Cardiac muscle cell (in vitro differentiated cells and primary cell): ENCODE data around the gene RNASE11. TPM values are rescaled to one million over a fixed set of nuclear protein-coding genes. Genes with fewer than 3 reads are reported as not detected.

Experiments
- DNase-seq, 2 donors: peaks; one replicate each; pipeline versions ENCODE4 v3.0.0 to v3.0.0-alpha.2; 2010 to 2017; ENCODE audit warnings: low read depth in 1 of 2, low spot score in 1 of 2
- H3K27ac ChIP-seq: fragments of 200-600 bp; sonication (generic); 2 replicates; pipeline ENCODE4 v1.5.1; 2016
- H3K27me3 ChIP-seq: fragments of 200-600 bp; sonication (generic); 2 replicates; pipeline ENCODE4 v1.6.0; 2016; ENCODE audit warnings: control low read depth
- H3K36me3 ChIP-seq: fragments of 200-600 bp; sonication (generic); 2 replicates; pipeline ENCODE4 v1.5.1; 2016; ENCODE audit warnings: control low read depth
- H3K4me1 ChIP-seq: fragments of 200-600 bp; sonication (generic); 2 replicates; pipeline ENCODE4 v1.8.1; 2017; ENCODE audit warnings: low read depth, mild to moderate bottlenecking, mixed run types
- H3K4me3 ChIP-seq: fragments of 200-600 bp; sonication (generic); 2 replicates; pipeline ENCODE4 v1.5.1; 2016; ENCODE audit warnings: mild to moderate bottlenecking
- H3K9me3 ChIP-seq: fragments of 200-600 bp; sonication (generic); 2 replicates; pipeline ENCODE4 v1.5.1; 2017; ENCODE audit warnings: low read depth, mild to moderate bottlenecking, control low read depth
- polyA plus RNA-seq: library from polyadenylated mRNA; unstranded; fragments of >200 nt; fragmentation: Nextera tagmentation; extraction: Ambion mirVana; gene quantifications from 2 replicates; pipeline ENCODE4 v1.2.1, GENCODE V29; 2016
- total RNA-seq: library from RNA; depleted of rRNA; stranded (reverse); fragments of >200 nt; gene quantifications from 2 replicates; pipeline ENCODE4 v1.2.3, GENCODE V29; 2016
- TF ChIP-seq, protein P1 (sequence below): IDR thresholded peaks from 2 replicates; pipeline ENCODE4 v1.5.1; 2012; ENCODE audit warnings: low read depth, mild to moderate bottlenecking, low read length

The RNASE11 gene
- total and polyA plus RNA-seq, 2 experiments from 2014 or later, result not detected

DNA sequence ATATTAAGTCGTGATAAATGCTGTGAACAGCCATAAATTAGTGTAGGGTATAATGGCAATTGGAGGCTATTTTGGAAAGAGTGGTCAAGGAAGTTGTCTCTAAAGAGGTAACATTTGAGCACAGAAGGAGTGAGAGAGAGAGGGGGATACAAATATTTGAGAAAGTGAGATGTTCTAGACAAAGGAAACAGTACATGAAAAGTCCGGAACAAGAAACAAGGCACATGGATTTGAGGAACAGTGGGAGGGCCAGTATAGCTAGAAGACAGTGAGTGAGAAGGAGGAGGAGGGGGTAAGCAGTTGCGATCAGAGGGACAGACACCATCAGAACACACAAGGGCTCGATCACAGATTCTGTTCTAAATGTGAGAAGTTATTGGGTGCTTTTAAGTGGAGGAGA is 23.5 kb upstream of the RNASE11 start:
- Histone ChIP-seq H3K4me1 (peaks cover 5% of the 10 kb centered on the region), H3K27ac (no peak overlapping the region), H3K9me3 (no peaks in the 10 kb centered on the region), H3K27me3 (no peaks in the 10 kb centered on the region), H3K36me3 (no peaks in the 10 kb centered on the region), H3K4me3 (no peak overlapping the region)
- TF ChIP-seq, protein P1, sequence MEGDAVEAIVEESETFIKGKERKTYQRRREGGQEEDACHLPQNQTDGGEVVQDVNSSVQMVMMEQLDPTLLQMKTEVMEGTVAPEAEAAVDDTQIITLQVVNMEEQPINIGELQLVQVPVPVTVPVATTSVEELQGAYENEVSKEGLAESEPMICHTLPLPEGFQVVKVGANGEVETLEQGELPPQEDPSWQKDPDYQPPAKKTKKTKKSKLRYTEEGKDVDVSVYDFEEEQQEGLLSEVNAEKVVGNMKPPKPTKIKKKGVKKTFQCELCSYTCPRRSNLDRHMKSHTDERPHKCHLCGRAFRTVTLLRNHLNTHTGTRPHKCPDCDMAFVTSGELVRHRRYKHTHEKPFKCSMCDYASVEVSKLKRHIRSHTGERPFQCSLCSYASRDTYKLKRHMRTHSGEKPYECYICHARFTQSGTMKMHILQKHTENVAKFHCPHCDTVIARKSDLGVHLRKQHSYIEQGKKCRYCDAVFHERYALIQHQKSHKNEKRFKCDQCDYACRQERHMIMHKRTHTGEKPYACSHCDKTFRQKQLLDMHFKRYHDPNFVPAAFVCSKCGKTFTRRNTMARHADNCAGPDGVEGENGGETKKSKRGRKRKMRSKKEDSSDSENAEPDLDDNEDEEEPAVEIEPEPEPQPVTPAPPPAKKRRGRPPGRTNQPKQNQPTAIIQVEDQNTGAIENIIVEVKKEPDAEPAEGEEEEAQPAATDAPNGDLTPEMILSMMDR, result no peak
- no peak for DNase-seq

DNA sequence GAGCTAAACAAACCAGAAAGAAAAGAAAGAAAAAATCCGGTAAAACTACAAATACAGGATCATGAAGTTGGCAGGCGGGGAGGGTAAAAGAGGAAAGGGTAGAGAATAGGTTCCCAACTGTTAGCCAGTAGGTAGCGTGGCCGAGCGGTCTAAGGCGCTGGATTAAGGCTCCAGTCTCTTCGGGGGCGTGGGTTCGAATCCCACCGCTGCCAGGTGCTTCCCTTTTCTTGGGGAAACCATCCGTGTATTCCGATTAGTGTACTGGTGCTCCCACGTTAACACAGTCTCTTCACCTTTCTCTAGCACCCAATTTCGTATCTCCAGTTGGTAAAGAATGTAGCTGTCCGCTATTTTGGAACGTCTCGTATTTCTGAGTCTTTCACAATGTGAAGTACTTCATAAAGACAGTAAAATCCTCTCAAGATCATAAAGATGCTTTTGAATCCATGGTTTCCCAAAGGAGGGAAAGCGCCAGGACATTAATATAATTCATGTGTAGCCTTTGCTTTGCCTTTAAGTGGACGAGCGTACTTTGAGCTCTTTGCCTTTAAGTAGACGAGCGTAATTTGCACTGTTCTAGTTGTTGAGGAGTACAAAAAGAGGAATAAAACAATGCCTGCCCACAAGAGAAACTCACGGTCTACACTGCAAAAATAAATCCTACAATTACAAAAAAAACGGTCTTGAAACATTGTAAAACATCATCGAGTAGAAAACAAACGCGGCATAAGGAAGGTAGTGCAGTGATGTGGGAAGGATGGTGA is 22.4 kb upstream of the RNASE11 start:
- Histone ChIP-seq H3K4me1 (peaks cover 5% of the 10 kb centered on the region), H3K27ac (no peak overlapping the region), H3K4me3 (peak overlapping the region; percentile 96), H3K36me3 (no peaks in the 10 kb centered on the region), H3K27me3 (no peaks in the 10 kb centered on the region), H3K9me3 (no peaks in the 10 kb centered on the region)
- peak; percentile 69 to 80 for DNase-seq
- TF ChIP-seq, protein P1, result no peak

DNA sequence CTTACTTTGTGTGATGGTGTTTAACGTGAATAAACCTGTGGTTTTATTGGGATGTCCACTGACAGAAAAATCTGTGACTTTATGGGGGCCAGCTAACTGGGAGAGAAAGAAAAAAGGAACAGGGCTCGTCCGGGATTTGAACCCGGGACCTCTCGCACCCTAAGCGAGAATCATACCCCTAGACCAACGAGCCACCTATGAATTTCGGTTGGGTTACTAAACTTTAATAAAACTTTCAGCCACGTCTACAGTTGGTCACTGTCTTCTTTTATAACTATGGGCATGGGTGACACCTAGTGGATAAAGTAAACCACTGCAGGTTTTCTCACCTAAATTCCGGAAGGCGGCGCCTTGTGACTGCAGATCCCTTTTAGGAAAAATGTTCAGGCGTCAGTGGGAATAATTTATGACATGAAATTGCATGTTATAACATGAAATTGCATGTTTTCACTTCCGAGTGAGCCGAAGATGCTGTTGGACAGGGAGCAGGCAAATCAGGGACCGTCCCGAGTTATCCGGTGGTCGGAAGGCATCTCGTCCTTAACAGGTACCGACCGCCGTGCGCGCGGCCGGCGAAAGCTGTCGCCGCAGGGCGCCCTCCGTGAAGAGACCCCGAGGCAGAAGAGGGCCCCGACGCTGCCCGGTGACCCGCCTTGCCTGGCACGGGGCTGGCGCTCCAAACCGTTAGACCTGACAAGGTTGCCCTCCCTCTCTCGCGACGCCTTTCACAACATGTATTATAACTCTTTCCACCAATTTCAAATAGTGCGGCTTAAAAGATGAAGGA is 21.6 kb upstream of the RNASE11 start:
- no peak overlapping the region for H3K27ac ChIP-seq
- H3K4me3 ChIP-seq, result peak overlapping the region; percentile 96
- TF ChIP-seq, protein P1, result peak; percentile 86
- H3K27me3 ChIP-seq, result no peaks in the 10 kb centered on the region
- H3K4me1 ChIP-seq, result peaks cover 2% of the 10 kb centered on the region
- peak; percentile 88 to 93 for DNase-seq
- no peaks in the 10 kb centered on the region for H3K36me3 ChIP-seq
- H3K9me3 ChIP-seq, result no peaks in the 10 kb centered on the region

DNA sequence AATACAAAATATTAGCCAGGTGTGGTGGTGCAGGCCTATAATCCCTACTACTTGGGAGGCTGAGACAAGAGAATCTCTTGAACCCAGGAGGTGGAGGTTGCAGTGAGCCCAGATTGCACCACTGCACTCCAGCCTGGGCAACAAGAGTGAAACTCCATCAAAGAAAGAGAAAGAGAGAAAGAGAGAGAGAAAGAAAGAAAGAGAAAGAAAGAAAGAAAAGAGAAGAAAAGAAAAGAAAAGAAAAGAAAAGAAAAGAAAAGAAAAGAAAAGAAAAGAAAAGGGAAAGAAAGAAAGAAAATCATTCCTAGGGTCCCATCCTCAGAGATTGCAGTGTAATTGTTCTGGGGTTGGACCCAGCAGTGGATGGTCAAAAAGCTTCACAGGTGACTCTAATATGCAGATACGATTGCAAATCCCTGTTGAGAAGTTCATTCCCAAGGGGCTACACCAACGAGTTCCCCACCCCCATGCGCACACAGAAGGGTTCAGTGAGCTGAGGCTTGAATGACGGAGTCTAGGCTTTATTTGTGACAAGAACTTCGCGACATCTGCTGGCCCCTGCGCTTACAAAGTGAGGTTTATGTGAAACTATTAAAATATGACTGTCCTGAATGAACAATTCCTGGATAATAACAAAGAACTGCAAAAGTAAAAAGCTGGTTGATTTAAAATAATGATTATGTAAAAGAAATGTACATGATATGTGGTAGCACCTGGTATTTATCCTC is 20.7 kb upstream of the RNASE11 start:
- no peaks in the 10 kb centered on the region for H3K4me1 ChIP-seq
- H3K27me3 ChIP-seq, result no peaks in the 10 kb centered on the region
- H3K27ac ChIP-seq, result no peak overlapping the region
- H3K4me3 ChIP-seq, result no peak overlapping the region
- H3K9me3 ChIP-seq, result no peaks in the 10 kb centered on the region
- TF ChIP-seq, protein P1, result no peak
- no peak for DNase-seq
- no peaks in the 10 kb centered on the region for H3K36me3 ChIP-seq

DNA sequence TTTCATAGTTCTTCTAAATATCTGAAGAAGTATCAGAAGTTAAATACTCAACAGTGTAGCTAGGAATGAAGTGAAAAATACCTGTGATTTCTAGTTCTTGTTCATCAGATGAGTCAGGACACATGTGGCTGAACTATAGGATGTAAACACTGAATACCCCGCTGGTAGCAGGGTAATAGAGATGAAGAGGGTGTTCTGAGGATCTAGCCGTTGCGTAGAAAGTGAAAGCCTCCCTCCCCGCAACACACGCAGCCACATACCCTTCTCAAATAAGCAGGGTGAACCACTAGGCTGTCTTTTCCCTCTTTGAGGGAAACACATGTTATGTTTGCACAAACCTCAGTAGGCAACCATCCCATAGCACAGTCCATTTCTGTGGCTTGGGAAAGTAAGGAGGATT is 19.8 kb upstream of the RNASE11 start:
- Histone ChIP-seq H3K27ac (no peak overlapping the region), H3K36me3 (no peaks in the 10 kb centered on the region), H3K4me3 (no peak overlapping the region), H3K9me3 (no peaks in the 10 kb centered on the region), H3K27me3 (no peaks in the 10 kb centered on the region), H3K4me1 (no peaks in the 10 kb centered on the region)
- no peak for DNase-seq
- TF ChIP-seq, protein P1, result no peak
